Measurements from ENCODE around the gene KNCN. TPM values are rescaled to one million over a fixed set of nuclear protein-coding genes. Genes with fewer than 3 reads are reported as not detected.

The KNCN gene
- total and polyA plus RNA-seq, 2 experiments from 2014 or later = not detected

DNA sequence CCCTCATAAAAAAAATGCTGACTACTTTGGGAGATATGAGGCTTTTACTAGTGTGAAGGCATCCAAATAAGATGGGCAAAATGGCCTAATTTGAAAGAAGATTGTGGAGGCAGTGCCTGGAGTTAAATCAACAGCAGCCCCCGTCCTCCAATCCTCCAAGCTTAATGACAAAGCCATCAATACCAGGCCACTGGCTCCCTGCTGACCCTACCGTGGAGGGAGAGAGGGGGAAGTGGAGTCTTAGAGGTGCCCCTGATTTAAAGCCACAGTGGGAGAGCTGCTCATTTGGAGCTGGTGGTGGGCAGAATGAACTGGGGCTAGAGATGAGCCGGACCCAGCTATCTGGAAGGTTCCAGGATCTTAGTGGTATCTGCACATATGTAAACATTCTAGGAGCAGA is 24.3 kb upstream of the KNCN start:
- Histone ChIP-seq H3K4me3 (no peak overlapping the region), H4K20me1 (replicated peaks; ENCODE audit: insufficient read depth) (no peaks in the 10 kb centered on the region)
- no peak for DNase-seq (ENCODE audit: low spot score)

GRCh38 chr1:46575300-46575699 is 23.9 kb upstream of the KNCN start:
- Histone ChIP-seq H3K79me2 (replicated peaks; ENCODE audit: insufficient read depth) (no peaks in the 10 kb centered on the region), H3K27ac (ENCODE audit: low read depth) (no peak overlapping the region), H3K4me3 (no peak overlapping the region), H3K27me3 (ENCODE audit: insufficient read depth) (no peaks in the 10 kb centered on the region), H3K4me2 (no peak overlapping the region), H3K36me3 (ENCODE audit: insufficient read depth) (no peaks in the 10 kb centered on the region), H4K20me1 (replicated peaks; ENCODE audit: insufficient read depth) (no peaks in the 10 kb centered on the region), H3K9me2 (ENCODE audit: insufficient read depth) (no peaks in the 10 kb centered on the region), H2AFZ (no peak overlapping the region), H3F3A (replicated peaks; ENCODE audit: low read depth) (no peaks in the 10 kb centered on the region), H3K4me1 (ENCODE audit: insufficient read depth) (no peaks in the 10 kb centered on the region)
- no peaks in the 10 kb centered on the region for H3K36me3 Mint-ChIP-seq (ENCODE audit: low read depth)
- no peaks in the 10 kb centered on the region for H3K9me3 Mint-ChIP-seq
- peak; percentile 67 for ATAC-seq
- TF ChIP-seq REST (IDR thresholded peaks at IDR 0.05; ENCODE audit: unreplicated experiment) (no peak), ZNF114 (CRISPR knock-in tag; IDR thresholded peaks at IDR 0.05) (no peak), ETS1 (IDR thresholded peaks at IDR 0.05) (no peak), STAT1 (IDR thresholded peaks at IDR 0.05; ENCODE audit: unreplicated experiment) (no peak), EZH2 (IDR thresholded peaks at IDR 0.05; ENCODE audit: low read depth, unreplicated experiment) (no peak), JUNB (IDR thresholded peaks at IDR 0.05; ENCODE audit: unreplicated experiment) (no peak), ZNF331 (CRISPR knock-in tag; IDR thresholded peaks at IDR 0.05; ENCODE audit: low read depth) (no peak), CREB1 (CRISPR knock-in tag; IDR thresholded peaks at IDR 0.05; ENCODE audit: low read depth) (no peak)
- TF ChIP-seq, protein P1, sequence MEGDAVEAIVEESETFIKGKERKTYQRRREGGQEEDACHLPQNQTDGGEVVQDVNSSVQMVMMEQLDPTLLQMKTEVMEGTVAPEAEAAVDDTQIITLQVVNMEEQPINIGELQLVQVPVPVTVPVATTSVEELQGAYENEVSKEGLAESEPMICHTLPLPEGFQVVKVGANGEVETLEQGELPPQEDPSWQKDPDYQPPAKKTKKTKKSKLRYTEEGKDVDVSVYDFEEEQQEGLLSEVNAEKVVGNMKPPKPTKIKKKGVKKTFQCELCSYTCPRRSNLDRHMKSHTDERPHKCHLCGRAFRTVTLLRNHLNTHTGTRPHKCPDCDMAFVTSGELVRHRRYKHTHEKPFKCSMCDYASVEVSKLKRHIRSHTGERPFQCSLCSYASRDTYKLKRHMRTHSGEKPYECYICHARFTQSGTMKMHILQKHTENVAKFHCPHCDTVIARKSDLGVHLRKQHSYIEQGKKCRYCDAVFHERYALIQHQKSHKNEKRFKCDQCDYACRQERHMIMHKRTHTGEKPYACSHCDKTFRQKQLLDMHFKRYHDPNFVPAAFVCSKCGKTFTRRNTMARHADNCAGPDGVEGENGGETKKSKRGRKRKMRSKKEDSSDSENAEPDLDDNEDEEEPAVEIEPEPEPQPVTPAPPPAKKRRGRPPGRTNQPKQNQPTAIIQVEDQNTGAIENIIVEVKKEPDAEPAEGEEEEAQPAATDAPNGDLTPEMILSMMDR (conservative IDR thresholded peaks at IDR 0.05; ENCODE audit: low read depth in 2 of 2) = no peak
- peak overlapping the region; percentile 52 for H3K27ac Mint-ChIP-seq
- no peak for DNase-seq (ENCODE audit: low spot score)
- peaks cover 5% of the 10 kb centered on the region for H3K27me3 Mint-ChIP-seq (ENCODE audit: insufficient read depth, low read depth, poor library complexity)
- peaks cover 21% of the 10 kb centered on the region for H3K4me1 Mint-ChIP-seq
- H3K4me3 Mint-ChIP-seq = no peak overlapping the region

More for the DNA sequence above, 24.3 kb upstream of the KNCN start:
- Histone ChIP-seq H3K27ac (ENCODE audit: low read depth) (no peak overlapping the region), H3K4me1 (ENCODE audit: insufficient read depth) (no peaks in the 10 kb centered on the region), H3K36me3 (ENCODE audit: insufficient read depth) (no peaks in the 10 kb centered on the region), H3K27me3 (ENCODE audit: insufficient read depth) (no peaks in the 10 kb centered on the region), H2AFZ (no peak overlapping the region), H3K79me2 (replicated peaks; ENCODE audit: insufficient read depth) (no peaks in the 10 kb centered on the region), H3K4me2 (no peak overlapping the region), H3K9me2 (ENCODE audit: insufficient read depth) (no peaks in the 10 kb centered on the region), H3F3A (replicated peaks; ENCODE audit: low read depth) (no peaks in the 10 kb centered on the region)
- Mint-ChIP-seq H3K4me1 (peaks cover 21% of the 10 kb centered on the region), H3K9me3 (no peaks in the 10 kb centered on the region), H3K27me3 (ENCODE audit: insufficient read depth, low read depth, poor library complexity) (peaks cover 5% of the 10 kb centered on the region), H3K36me3 (ENCODE audit: low read depth) (no peaks in the 10 kb centered on the region), H3K27ac (peak overlapping the region; percentile 52), H3K4me3 (no peak overlapping the region)
- TF ChIP-seq EZH2 (IDR thresholded peaks at IDR 0.05; ENCODE audit: low read depth, unreplicated experiment) (no peak), POLR2AphosphoS5 (IDR thresholded peaks at IDR 0.05; ENCODE audit: low read depth) (no peak), ZNF331 (CRISPR knock-in tag; IDR thresholded peaks at IDR 0.05; ENCODE audit: low read depth) (no peak)
- peak; percentile 86 for ATAC-seq
